IMR-90 (cell line): ENCODE data around the gene IL1RAPL1. TPM values are rescaled to one million over a fixed set of nuclear protein-coding genes. Genes with fewer than 3 reads are reported as not detected.

Source experiments
- ATAC-seq: fragments of 200-7000 bp; cut with Tn5 transposase; 2 replicates; pipeline ENCODE4 v1.9.1; 2020; ENCODE audit warnings: low read depth, mild to moderate bottlenecking, moderate library complexity
- BruUV-seq: library from RNA; stranded (reverse); fragments of 400-500 nt; replicated peaks from 2 replicates; lab custom pipeline; 2021; lab: Mats Ljungman, UMichigan
- CTCF ChIA-PET: fragments of 300-600 bp; formaldehyde crosslinking; extraction: SDS; loops from one replicate; lab custom pipeline; 2021; ENCODE audit warnings: antibody characterized with exemption; lab: Yijun Ruan, JAX
- POLR2A ChIA-PET: fragments of 300-600 bp; sonication (Branson Sonifier 250); formaldehyde crosslinking; loops from one replicate; lab custom pipeline; 2022; ENCODE audit warnings: antibody characterized with exemption; ENCODE audit not compliant: unreplicated experiment; lab: Charles Lee
- DNase-seq: peaks from one replicate; pipeline ENCODE4 v3.0.0; 2013
- H2AFZ ChIP-seq: replicated peaks from 2 replicates; pipeline ENCODE3; 2013; ENCODE audit warnings: low read length, mild to moderate bottlenecking; ENCODE audit not compliant: poor library complexity
- H2AK5ac ChIP-seq: 2 replicates; pipeline ENCODE4 v1.6.1; 2013; ENCODE audit warnings: low read depth, low read length, inconsistent platforms
- H2AK9ac ChIP-seq: replicated peaks from 2 replicates; pipeline ENCODE3; 2013; ENCODE audit warnings: mild to moderate bottlenecking, low read depth, low read length, moderate library complexity; ENCODE audit not compliant: poor library complexity
- H2BK120ac ChIP-seq: 2 replicates; pipeline ENCODE4 v1.6.1; 2013; ENCODE audit warnings: low read depth, low read length, inconsistent platforms
- H2BK15ac ChIP-seq: 3 replicates; pipeline ENCODE4 v1.6.1; 2013; ENCODE audit warnings: low read depth, low read length, inconsistent platforms
- H2BK20ac ChIP-seq: 2 replicates; pipeline ENCODE4 v1.6.1; 2013; ENCODE audit warnings: low read depth, mild to moderate bottlenecking, inconsistent platforms, low read length, moderate library complexity
- H2BK5ac ChIP-seq: 2 replicates; pipeline ENCODE4 v1.6.1; 2013; ENCODE audit warnings: mild to moderate bottlenecking, low read depth, low read length, inconsistent platforms; ENCODE audit not compliant: poor library complexity, severe bottlenecking
- H3K14ac ChIP-seq: replicated peaks from 2 replicates; pipeline ENCODE4 v1.6.1; 2013; ENCODE audit warnings: low read depth, low read length, inconsistent platforms
- H3K18ac ChIP-seq: 2 replicates; pipeline ENCODE4 v1.6.1; 2013; ENCODE audit warnings: low read depth, low read length, control low read depth
- H3K23ac ChIP-seq: 2 replicates; pipeline ENCODE4 v1.6.1; 2013; ENCODE audit warnings: low read depth, low read length, inconsistent platforms
- H3K27ac ChIP-seq: 2 replicates; pipeline ENCODE4 v1.5.1; 2013; ENCODE audit warnings: mild to moderate bottlenecking, control low read depth, low read length; ENCODE audit not compliant: insufficient read depth
- H3K27me3 ChIP-seq: 2 replicates; pipeline ENCODE4 v1.6.1; 2013; ENCODE audit warnings: low read length; ENCODE audit not compliant: control insufficient read depth, insufficient read depth
- H3K36me3 ChIP-seq: 2 replicates; pipeline ENCODE4 v1.6.1; 2013; ENCODE audit warnings: low read length, mixed read lengths; ENCODE audit not compliant: control insufficient read depth, insufficient read depth
- H3K4ac ChIP-seq: 2 replicates; pipeline ENCODE4 v1.6.1; 2013; ENCODE audit warnings: low read depth, low read length, inconsistent platforms
- H3K4me1 ChIP-seq: 2 replicates; pipeline ENCODE4 v1.6.1; 2013; ENCODE audit warnings: low read length, mixed read lengths; ENCODE audit not compliant: control insufficient read depth, insufficient read depth
- H3K4me2 ChIP-seq: 2 replicates; pipeline ENCODE4 v1.6.1; 2013; ENCODE audit warnings: low read depth, mild to moderate bottlenecking, control low read depth, low read length, moderate library complexity
- H3K4me3 ChIP-seq: 2 replicates; pipeline ENCODE4 v1.5.1; 2013; ENCODE audit warnings: low read depth, mild to moderate bottlenecking, control low read depth, low read length, moderate library complexity; ENCODE audit not compliant: insufficient read depth
- H3K56ac ChIP-seq: 2 replicates; pipeline ENCODE4 v1.6.1; 2013; ENCODE audit warnings: low read length, inconsistent platforms; ENCODE audit not compliant: insufficient read depth; ENCODE audit errors: extremely low read depth
- H3K79me1 ChIP-seq, 2 experiments: 2 replicates each; pipeline ENCODE4 v1.6.1; 2013; ENCODE audit warnings: low read length in 2 of 2, inconsistent platforms in 1 of 2, low read depth in 1 of 2
- H3K9ac ChIP-seq: 2 replicates; pipeline ENCODE4 v1.6.1; 2013; ENCODE audit warnings: low read depth, low read length, control low read depth
- H3K9me1 ChIP-seq: 2 replicates; pipeline ENCODE4 v1.6.1; 2013; ENCODE audit warnings: low read length, inconsistent platforms; ENCODE audit not compliant: insufficient read depth
- H3K9me3 ChIP-seq: 2 replicates; pipeline ENCODE4 v1.6.1; 2013; ENCODE audit warnings: low read length; ENCODE audit not compliant: control insufficient read depth, insufficient read depth
- H4K20me1 ChIP-seq: 2 replicates; pipeline ENCODE4 v1.6.1; 2013; ENCODE audit warnings: low read length, inconsistent platforms; ENCODE audit not compliant: insufficient read depth
- H4K5ac ChIP-seq: 2 replicates; pipeline ENCODE4 v1.6.1; 2013; ENCODE audit warnings: mild to moderate bottlenecking, low read depth, low read length, control low read depth
- H4K8ac ChIP-seq, 2 experiments: 2 replicates each; pipeline ENCODE4 v1.6.1; 2013; ENCODE audit warnings: low read depth in 2 of 2, low read length in 2 of 2, control low read depth in 1 of 2, inconsistent platforms in 1 of 2
- H4K91ac ChIP-seq: 2 replicates; pipeline ENCODE4 v1.6.1; 2013; ENCODE audit warnings: low read depth, low read length, inconsistent platforms; ENCODE audit not compliant: insufficient read depth
- BHLHE40 ChIP-seq: fragments of 150-350 bp; IDR thresholded peaks from 2 replicates; pipeline ENCODE4 v1.6.1; 2016; ENCODE audit warnings: mild to moderate bottlenecking, low read depth, low read length
- CHD1 ChIP-seq: IDR thresholded peaks from 2 replicates; pipeline ENCODE4 v1.6.1; 2012; ENCODE audit warnings: low read depth, low read length, improper control_type of control experiment
- FOS ChIP-seq: fragments of 150-350 bp; IDR thresholded peaks from 2 replicates; pipeline ENCODE4 v1.6.1; 2016; ENCODE audit warnings: low read depth, low read length
- MAZ ChIP-seq: IDR thresholded peaks from 2 replicates; pipeline ENCODE4 v1.6.1; 2012; ENCODE audit warnings: low read depth, mild to moderate bottlenecking, low read length, improper control_type of control experiment, moderate library complexity, borderline replicate concordance
- MXI1 ChIP-seq: IDR thresholded peaks from 2 replicates; pipeline ENCODE4 v1.6.1; 2012; ENCODE audit warnings: low read depth, mild to moderate bottlenecking, low read length, moderate library complexity, borderline replicate concordance
- NFE2L2 ChIP-seq: fragments of 150-350 bp; IDR thresholded peaks from 2 replicates; pipeline ENCODE4 v1.6.1; 2016; ENCODE audit warnings: low read depth, mild to moderate bottlenecking, low read length
- POLR2A ChIP-seq: IDR thresholded peaks from 2 replicates; pipeline ENCODE4 v1.6.1; 2012; ENCODE audit warnings: mild to moderate bottlenecking, low read depth, low read length
- RAD21 ChIP-seq: IDR thresholded peaks from 2 replicates; pipeline ENCODE4 v1.6.1; 2012; ENCODE audit warnings: low read length, improper control_type of control experiment
- RFX5 ChIP-seq: IDR thresholded peaks from 2 replicates; pipeline ENCODE4 v1.8.0; 2012; ENCODE audit warnings: low read depth, mild to moderate bottlenecking, low read length, moderate library complexity
- SMC3 ChIP-seq: fragments of 150-350 bp; IDR thresholded peaks from 2 replicates; pipeline ENCODE4 v1.6.1; 2016; ENCODE audit warnings: low read depth, mild to moderate bottlenecking, antibody characterized with exemption, low read length, moderate library complexity
- WGBS, 2 experiments: methylation state at CpG; one replicate each; pipeline versions ENCODE4 v1.1.5 to v1.1.7; 2013; ENCODE audit warnings: missing lambda C conversion rate in 2 of 2; ENCODE audit not compliant: insufficient read length in 1 of 2; ENCODE audit errors: extremely low coverage in 2 of 2; 5-methylcytosine and 5-hydroxymethylcytosine counted together
- dilution Hi-C: fragments of 300-500 bp; cut with HindIII; formaldehyde crosslinking; loops from one replicate; pipeline ENCODE4 v1.14.3; 2018; ENCODE audit warnings: low sequenced_read_pairs; ENCODE audit not compliant: unreplicated experiment
- in situ Hi-C: fragments of 300-500 bp; cut with MboI; formaldehyde crosslinking; loops from 3 replicates; pipeline ENCODE4 v1.14.3; 2019; ENCODE audit warnings: low sequenced_read_pairs, inconsistent platforms, mixed read lengths
- intact Hi-C: fragments of 100-400 bp; cut with micrococcal nuclease; formaldehyde crosslinking; loops from 2 replicates; pipeline ENCODE4 v1.10.0; 2022
- polyA plus RNA-seq, 3 experiments: library from polyadenylated mRNA; depleted of rRNA; stranded (reverse); fragments of >200 nt; gene quantifications; 2 replicates each; pipeline ENCODE4 v1.2.3, GENCODE V29; 2012; ENCODE audit warnings: low replicate concordance in 1 of 3
- total RNA-seq: library from RNA; depleted of rRNA; stranded (reverse); fragments of >200 nt; gene quantifications from 2 replicates; pipeline ENCODE4 v1.2.3, GENCODE V29; 2012
- TF ChIP-seq, protein P1 (sequence below): fragments of 150-350 bp; IDR thresholded peaks from 2 replicates; pipeline ENCODE4 v1.6.1; 2017; ENCODE audit warnings: mild to moderate bottlenecking, antibody characterized with exemption, low read length, low read depth
- TF ChIP-seq, protein P2 (sequence below): conservative IDR thresholded peaks from 2 replicates; pipeline ENCODE4 v1.5.1; 2012; ENCODE audit warnings: mild to moderate bottlenecking, low read depth, low read length, improper control_type of control experiment
- TF ChIP-seq, protein P3 (sequence below): fragments of 150-350 bp; IDR thresholded peaks from 2 replicates; pipeline ENCODE4 v1.6.1; 2016; ENCODE audit warnings: low read depth, mild to moderate bottlenecking, low read length, moderate library complexity, borderline replicate concordance

The IL1RAPL1 gene
- total and polyA plus RNA-seq, 2 of the 4 experiments (the other 2 are of a cell fraction), result 1.5 to 9.0 TPM

DNA sequence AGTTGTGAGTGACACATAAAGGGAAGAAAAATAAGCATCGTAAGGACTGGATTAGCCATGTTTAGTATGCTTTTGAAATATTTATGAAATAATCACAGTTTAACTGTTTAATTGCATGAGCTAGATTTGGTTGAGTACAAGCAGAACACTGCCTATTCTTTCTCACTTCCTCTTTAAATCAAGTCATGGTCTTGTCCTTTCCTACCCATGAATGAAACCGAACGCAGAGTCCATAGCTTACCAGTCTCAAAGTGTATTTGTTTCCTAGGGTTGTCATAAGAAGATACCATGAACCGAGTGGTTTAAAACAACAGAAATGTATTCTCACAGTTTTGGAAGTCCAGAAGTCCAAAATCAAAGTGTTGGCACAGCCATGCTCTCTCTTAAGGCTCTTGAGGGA is 944.1 kb downstream of the IL1RAPL1 start:
- no peak for TF ChIP-seq RFX5
- TF ChIP-seq, protein P1, sequence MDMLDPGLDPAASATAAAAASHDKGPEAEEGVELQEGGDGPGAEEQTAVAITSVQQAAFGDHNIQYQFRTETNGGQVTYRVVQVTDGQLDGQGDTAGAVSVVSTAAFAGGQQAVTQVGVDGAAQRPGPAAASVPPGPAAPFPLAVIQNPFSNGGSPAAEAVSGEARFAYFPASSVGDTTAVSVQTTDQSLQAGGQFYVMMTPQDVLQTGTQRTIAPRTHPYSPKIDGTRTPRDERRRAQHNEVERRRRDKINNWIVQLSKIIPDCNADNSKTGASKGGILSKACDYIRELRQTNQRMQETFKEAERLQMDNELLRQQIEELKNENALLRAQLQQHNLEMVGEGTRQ, result no peak
- TF ChIP-seq BHLHE40, result no peak
- no peak for TF ChIP-seq SMC3
- no peak for TF ChIP-seq MAZ
- TF ChIP-seq, protein P2, sequence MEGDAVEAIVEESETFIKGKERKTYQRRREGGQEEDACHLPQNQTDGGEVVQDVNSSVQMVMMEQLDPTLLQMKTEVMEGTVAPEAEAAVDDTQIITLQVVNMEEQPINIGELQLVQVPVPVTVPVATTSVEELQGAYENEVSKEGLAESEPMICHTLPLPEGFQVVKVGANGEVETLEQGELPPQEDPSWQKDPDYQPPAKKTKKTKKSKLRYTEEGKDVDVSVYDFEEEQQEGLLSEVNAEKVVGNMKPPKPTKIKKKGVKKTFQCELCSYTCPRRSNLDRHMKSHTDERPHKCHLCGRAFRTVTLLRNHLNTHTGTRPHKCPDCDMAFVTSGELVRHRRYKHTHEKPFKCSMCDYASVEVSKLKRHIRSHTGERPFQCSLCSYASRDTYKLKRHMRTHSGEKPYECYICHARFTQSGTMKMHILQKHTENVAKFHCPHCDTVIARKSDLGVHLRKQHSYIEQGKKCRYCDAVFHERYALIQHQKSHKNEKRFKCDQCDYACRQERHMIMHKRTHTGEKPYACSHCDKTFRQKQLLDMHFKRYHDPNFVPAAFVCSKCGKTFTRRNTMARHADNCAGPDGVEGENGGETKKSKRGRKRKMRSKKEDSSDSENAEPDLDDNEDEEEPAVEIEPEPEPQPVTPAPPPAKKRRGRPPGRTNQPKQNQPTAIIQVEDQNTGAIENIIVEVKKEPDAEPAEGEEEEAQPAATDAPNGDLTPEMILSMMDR, result no peak
- TF ChIP-seq RAD21, result no peak
- TF ChIP-seq NFE2L2, result no peak
- TF ChIP-seq FOS, result no peak
- no peak for TF ChIP-seq CHD1
- TF ChIP-seq POLR2A, result no peak
- TF ChIP-seq, protein P3, sequence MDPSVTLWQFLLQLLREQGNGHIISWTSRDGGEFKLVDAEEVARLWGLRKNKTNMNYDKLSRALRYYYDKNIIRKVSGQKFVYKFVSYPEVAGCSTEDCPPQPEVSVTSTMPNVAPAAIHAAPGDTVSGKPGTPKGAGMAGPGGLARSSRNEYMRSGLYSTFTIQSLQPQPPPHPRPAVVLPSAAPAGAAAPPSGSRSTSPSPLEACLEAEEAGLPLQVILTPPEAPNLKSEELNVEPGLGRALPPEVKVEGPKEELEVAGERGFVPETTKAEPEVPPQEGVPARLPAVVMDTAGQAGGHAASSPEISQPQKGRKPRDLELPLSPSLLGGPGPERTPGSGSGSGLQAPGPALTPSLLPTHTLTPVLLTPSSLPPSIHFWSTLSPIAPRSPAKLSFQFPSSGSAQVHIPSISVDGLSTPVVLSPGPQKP, result no peak
- no peak for TF ChIP-seq MXI1
- ATAC-seq, result no peak
- Histone ChIP-seq H3K9me3 (no peaks in the 10 kb centered on the region), H3K4me3 (no peak overlapping the region), H2AK9ac (no peak overlapping the region), H4K20me1 (no peaks in the 10 kb centered on the region), H3K27ac (no peak overlapping the region), H3K36me3 (no peaks in the 10 kb centered on the region), H3K27me3 (no peaks in the 10 kb centered on the region; the same call in 1 of the 2 replicates), H3K18ac (no peak overlapping the region), H4K8ac (no peak overlapping the region), H2BK20ac (no peak overlapping the region), H3K9me1 (no peaks in the 10 kb centered on the region), H3K9ac (no peak overlapping the region), H3K4ac (no peak overlapping the region), H3K56ac (no peak overlapping the region), H2AK5ac (no peak overlapping the region), H3K4me2 (no peak overlapping the region), H3K14ac (no peak overlapping the region), H2BK15ac (no peak overlapping the region), H3K23ac (no peak overlapping the region), H2BK5ac (no peak overlapping the region), H2AFZ (no peak overlapping the region), H2BK120ac (no peak overlapping the region), H3K4me1 (0 out of 2 replicates have a peak, but pooled peaks cover 2% of the 10 kb centered on the region), H3K79me1 (no peaks in the 10 kb centered on the region), H4K5ac (no peak overlapping the region), H4K91ac (no peak overlapping the region)
- WGBS, 2 experiments, result no CpG with 5 or more reads among the region's 4 CpGs
- no peak for DNase-seq
- intact Hi-C loops, result no loop called here
- dilution Hi-C loops, result no loop called here
- POLR2A ChIA-PET, result no interaction called here
- CTCF ChIA-PET, result no interaction called here
- BruUV-seq, result no TSS peak
- in situ Hi-C loops, result no loop called here
